Activated B cell treated with CpG ODN at 0.5 μM for 24 hours (primary cell): ENCODE data around the gene TEX52. TPM values are rescaled to one million over a fixed set of nuclear protein-coding genes. Genes with fewer than 3 reads are reported as not detected.
A peak's percentile ranks its signal among the peaks of the same experiment; 100 is the strongest.

Source experiments
- ATAC-seq: fragments of 200-7000 bp; cut with Tn5 transposase; one replicate; pipeline ENCODE4 v1.10.0; 2021; ENCODE audit warnings: low read depth, mild to moderate bottlenecking, moderate library complexity
- CTCF ChIA-PET: fragments of 350-600 bp; sonication (Branson Sonifier 250); formaldehyde crosslinking; loops from one replicate; lab custom pipeline; 2021; ENCODE audit warnings: antibody characterized with exemption; lab: Charles Lee
- POLR2A ChIA-PET: fragments of 350-600 bp; sonication (Branson Sonifier 250); formaldehyde crosslinking; loops from one replicate; lab custom pipeline; 2021; ENCODE audit warnings: antibody characterized with exemption; lab: Charles Lee
- DNase-seq: peaks from one replicate; pipeline ENCODE4 v3.0.0; 2022
- H3K27ac Mint-ChIP-seq: one replicate; pipeline ENCODE4 v1.8.0; 2020; ENCODE audit warnings: mixed read lengths
- H3K27me3 Mint-ChIP-seq: one replicate; pipeline ENCODE4 v1.8.0; 2021; ENCODE audit warnings: mixed read lengths
- H3K36me3 Mint-ChIP-seq: one replicate; pipeline ENCODE4 v1.8.0; 2021; ENCODE audit warnings: low read depth, mixed read lengths
- H3K4me1 Mint-ChIP-seq: one replicate; pipeline ENCODE4 v1.8.0; 2021; ENCODE audit warnings: mixed read lengths
- H3K4me3 Mint-ChIP-seq: one replicate; pipeline ENCODE4 v1.8.0; 2020; ENCODE audit warnings: mild to moderate bottlenecking, mixed read lengths
- H3K9me3 Mint-ChIP-seq: one replicate; pipeline ENCODE4 v1.8.0; 2020; ENCODE audit warnings: mixed read lengths
- CTCF ChIP-seq: fragments of 200-600 bp; IDR thresholded peaks from one replicate; pipeline ENCODE4 v1.8.0; 2022; ENCODE audit warnings: antibody characterized with exemption, mild to moderate bottlenecking
- intact Hi-C: fragments of 100-400 bp; cut with micrococcal nuclease; formaldehyde crosslinking; loops from one replicate; pipeline ENCODE4 v1.15.1; 2024
- total RNA-seq: library from RNA; stranded (reverse); gene quantifications from 2 replicates; pipeline ENCODE4 v1.2.3, GENCODE V29; 2022

TEX52 gene
- total RNA-seq, 1 donor from 2014 or later = not detected

- no peaks in the 10 kb centered on the region for H3K9me3 Mint-ChIP-seq
- H3K27ac Mint-ChIP-seq = peak within 1 kb of the TSS; percentile 91
- DNase-seq (peak; percentile 95), ATAC-seq (peak; percentile 98)
- H3K4me1 Mint-ChIP-seq = peaks cover 25% of the 10 kb centered on the region
- peaks cover 19% of the 10 kb centered on the region for H3K36me3 Mint-ChIP-seq
- no peaks in the 10 kb centered on the region for H3K27me3 Mint-ChIP-seq
- no peak for TF ChIP-seq CTCF
- ChIA-PET POLR2A (interaction anchor here (0.5 to 2.7 kb wide), 11 partner anchors 10 to 983 kb away, joined by 3 to 28 read pairs (median 6); partner anchors contain the start of genes FKBP4, FOXM1, ITFG2 and PARP11), CTCF (interaction anchor here (1.0 to 1.4 kb wide), 2 partner anchors 13 to 54 kb away, joined by 3 to 4 read pairs; partner anchors contain the start of gene RHNO1)
- peak within 1 kb of the TSS; percentile 95 for H3K4me3 Mint-ChIP-seq
- intact Hi-C loops = loop anchor here (1.0 kb wide), 3 partner anchors 13 to 95 kb away; partner anchors contain the start of genes FOXM1 and RHNO1
These were observed 33.8 kb upstream of the TEX52 start, which contains the start of gene TULP3 for GRCh38 chr12:2890388-2891239. Gene TULP3, plus strand, starts transcription at chr12:2890891. Its CDS starts 57 bp downstream, at chr12:2890948.

GRCh38 chr12:2890001-2890387, 33.2 kb upstream of the TEX52 start:
- Mint-ChIP-seq H3K4me1 (peaks cover 30% of the 10 kb centered on the region), H3K27ac (peak overlapping the region; percentile 91), H3K9me3 (no peaks in the 10 kb centered on the region), H3K27me3 (no peaks in the 10 kb centered on the region), H3K4me3 (peak overlapping the region; percentile 95), H3K36me3 (peaks cover 19% of the 10 kb centered on the region)
- CTCF ChIA-PET = interaction anchor here (0.6 to 1.4 kb wide), 3 partner anchors 13 to 54 kb away, joined by 3 to 4 read pairs (median 3); partner anchors contain the start of gene RHNO1
- no peak for TF ChIP-seq CTCF
- no peak for ATAC-seq
- no peak for DNase-seq
- intact Hi-C loops = loop anchor here (1.0 kb wide), 3 partner anchors 13 to 95 kb away; partner anchors contain the start of genes FOXM1 and RHNO1
- POLR2A ChIA-PET = interaction anchor here (0.5 to 2.7 kb wide), 10 partner anchors 10 to 983 kb away, joined by 3 to 28 read pairs (median 6); partner anchors contain the start of genes FKBP4, FOXM1, ITFG2 and PARP11

- no peaks in the 10 kb centered on the region for H3K9me3 Mint-ChIP-seq
- ATAC-seq (no peak), DNase-seq (no peak)
- TF ChIP-seq CTCF = no peak
- peaks cover 22% of the 10 kb centered on the region for H3K36me3 Mint-ChIP-seq
- ChIA-PET POLR2A (interaction anchor here (3.1 kb wide), 1 partner anchor 9 kb away, joined by 15 read pairs; the partner anchor contains the start of genes FOXM1 and RHNO1), CTCF (no interaction called here)
- intact Hi-C loops = no loop called here
- H3K4me3 Mint-ChIP-seq = no peak overlapping the region
- no peaks in the 10 kb centered on the region for H3K27me3 Mint-ChIP-seq
- no peak overlapping the region for H3K27ac Mint-ChIP-seq
- H3K4me1 Mint-ChIP-seq = peaks cover 32% of the 10 kb centered on the region
These were observed 30.1 kb upstream of the TEX52 start for GRCh38 chr12:2886768-2887450.

GRCh38 chr12:2884810-2885209, 28.0 kb upstream of the TEX52 start:
- H3K4me3 Mint-ChIP-seq = no peak overlapping the region
- ChIA-PET POLR2A (interaction anchor here (0.6 to 0.9 kb wide), 5 partner anchors 8 to 1679 kb away, joined by 3 to 10 read pairs (median 5); partner anchors contain the start of genes FOXM1 and RHNO1), CTCF (interaction anchor here (0.9 to 1.0 kb wide), 2 partner anchors 17 to 157 kb away, joined by 3 to 4 read pairs; no protein-coding TSS in a partner anchor)
- H3K27me3 Mint-ChIP-seq = no peaks in the 10 kb centered on the region
- H3K36me3 Mint-ChIP-seq = peaks cover 15% of the 10 kb centered on the region
- no peak for DNase-seq
- no peak for TF ChIP-seq CTCF
- intact Hi-C loops = loop anchor here (1.0 to 2.0 kb wide), 3 partner anchors 8 to 156 kb away; partner anchors contain the start of genes FOXM1 and RHNO1
- ATAC-seq = no peak
- peaks cover 18% of the 10 kb centered on the region for H3K4me1 Mint-ChIP-seq
- H3K9me3 Mint-ChIP-seq = no peaks in the 10 kb centered on the region
- peak overlapping the region; percentile 77 for H3K27ac Mint-ChIP-seq
